Measurements from ENCODE around the gene DIDO1. TPM values are rescaled to one million over a fixed set of nuclear protein-coding genes. Genes with fewer than 3 reads are reported as not detected.

The DIDO1 gene
- total RNA-seq, 2 donors from 2014 or later: 38.5 to 44.1 TPM

DNA sequence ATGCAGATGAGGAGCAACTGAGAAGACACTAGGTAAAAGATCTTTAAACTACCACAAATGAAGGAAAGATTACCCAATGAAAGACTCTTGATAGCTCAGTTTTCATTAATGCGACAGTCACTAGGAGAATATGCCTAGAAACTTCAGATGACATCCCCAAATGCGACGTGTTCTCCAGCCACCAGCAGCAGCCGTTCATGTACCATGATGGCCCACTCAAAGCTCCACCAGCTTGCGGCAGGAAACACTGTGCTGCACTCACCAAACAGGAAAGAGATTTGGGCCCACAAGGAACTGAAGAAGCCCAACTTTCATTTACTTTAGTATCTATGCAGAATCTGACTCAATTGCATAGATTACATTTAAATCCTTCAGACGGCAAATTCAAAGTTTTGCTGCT is 7.5 kb downstream of the DIDO1 start:
- no peak for DNase-seq (ENCODE audit: low spot score)
- intact Hi-C loops (cut with DNase I): no loop called here

DNA sequence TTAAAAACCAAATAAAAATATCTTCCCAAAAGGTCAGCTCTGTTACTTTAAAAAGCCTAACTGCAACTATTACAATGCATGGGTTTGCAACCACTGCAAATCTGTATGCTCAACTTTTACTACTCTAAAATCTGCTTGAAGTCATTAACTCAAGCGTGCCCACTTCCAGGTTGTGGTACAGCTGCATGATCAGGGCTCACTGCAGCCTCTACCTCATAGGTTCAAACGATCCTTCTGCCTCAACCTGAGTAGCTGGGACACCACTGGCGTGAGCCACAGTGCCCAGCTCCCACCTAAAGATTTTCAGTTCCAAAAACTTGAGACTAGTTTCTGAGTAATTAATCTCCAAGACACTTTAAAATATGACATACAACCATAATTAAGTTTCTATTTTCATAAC is 8.2 kb downstream of the DIDO1 start:
- no peak for DNase-seq (ENCODE audit: low spot score)
- intact Hi-C loops (cut with DNase I): no loop called here

- peak; percentile 8 for DNase-seq (ENCODE audit: low spot score)
- intact Hi-C loops (cut with DNase I): no loop called here
Measured at GRCh38 chr20:62917720-62918119, 8.6 kb downstream of the DIDO1 start.

- intact Hi-C loops (cut with DNase I): no loop called here
- peak; percentile 41 for DNase-seq (ENCODE audit: low spot score)
Measured at GRCh38 chr20:62916703-62917476, 9.4 kb downstream of the DIDO1 start.

DNA sequence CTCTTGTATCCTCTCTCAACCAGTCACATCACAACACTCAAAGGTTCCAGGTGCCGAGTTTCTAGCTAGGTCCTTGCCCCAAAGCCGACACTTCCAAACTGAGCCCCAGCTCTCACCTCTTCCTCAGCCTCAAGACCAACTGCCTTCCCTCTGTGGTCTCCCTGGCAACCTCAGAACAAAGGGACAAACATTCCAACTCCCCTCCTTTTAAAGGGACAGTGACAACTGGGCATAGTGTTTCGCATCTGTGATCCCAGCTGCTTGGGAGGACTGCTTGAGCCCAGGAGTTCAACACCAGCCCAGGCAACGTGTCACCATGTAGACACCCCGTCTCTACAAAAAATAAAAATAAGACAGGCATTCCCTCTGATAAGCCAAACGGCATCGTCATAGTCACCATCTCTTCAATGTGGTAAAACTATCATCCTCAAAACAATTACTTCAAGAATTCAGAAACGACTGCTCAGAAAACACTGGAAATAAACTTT is 11.3 kb downstream of the DIDO1 start:
- peak; percentile 50 for DNase-seq (ENCODE audit: low spot score)

DNA sequence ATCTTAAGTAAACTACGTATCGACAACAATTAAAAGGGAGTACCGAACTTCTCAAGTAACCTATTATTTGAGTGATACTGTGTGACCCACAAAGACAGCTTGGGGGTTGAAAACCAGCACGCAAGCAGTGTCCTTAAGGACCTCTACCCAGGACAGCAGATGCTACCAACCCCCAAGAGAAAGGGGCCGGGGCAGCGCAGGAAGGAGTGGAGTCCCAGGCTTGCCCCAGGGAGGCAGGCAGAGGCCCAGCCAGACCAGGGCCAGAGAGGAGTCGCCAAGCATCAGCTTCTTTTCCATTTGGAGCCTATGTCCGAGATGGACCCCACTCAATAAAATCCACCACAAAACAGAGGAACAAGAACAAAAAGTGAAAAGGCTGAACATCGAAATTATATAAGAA is 11.9 kb downstream of the DIDO1 start:
- intact Hi-C loops (cut with DNase I): no loop called here
- peak; percentile 47 for DNase-seq (ENCODE audit: low spot score)

More for the DNA sequence above, 11.3 kb downstream of the DIDO1 start:
- intact Hi-C loops (cut with DNase I): no loop called here

GRCh38 chr20:62913043-62913630 is 13.2 kb downstream of the DIDO1 start:
- intact Hi-C loops (cut with DNase I): no loop called here
- peak; percentile 30 for DNase-seq (ENCODE audit: low spot score)

- no peak for DNase-seq (ENCODE audit: low spot score)
Measured at GRCh38 chr20:62911701-62912280, 14.5 kb downstream of the DIDO1 start.

GRCh38 chr20:62910777-62911497 is 15.4 kb downstream of the DIDO1 start:
- no peak for DNase-seq (ENCODE audit: low spot score)
- intact Hi-C loops (cut with DNase I): no loop called here

More at GRCh38 chr20:62911701-62912280, 14.5 kb downstream of the DIDO1 start:
- intact Hi-C loops (cut with DNase I): no loop called here

GRCh38 chr20:62910217-62910766 is 16.0 kb downstream of the DIDO1 start:
- intact Hi-C loops (cut with DNase I): no loop called here
- DNase-seq (ENCODE audit: low spot score): no peak

DNA sequence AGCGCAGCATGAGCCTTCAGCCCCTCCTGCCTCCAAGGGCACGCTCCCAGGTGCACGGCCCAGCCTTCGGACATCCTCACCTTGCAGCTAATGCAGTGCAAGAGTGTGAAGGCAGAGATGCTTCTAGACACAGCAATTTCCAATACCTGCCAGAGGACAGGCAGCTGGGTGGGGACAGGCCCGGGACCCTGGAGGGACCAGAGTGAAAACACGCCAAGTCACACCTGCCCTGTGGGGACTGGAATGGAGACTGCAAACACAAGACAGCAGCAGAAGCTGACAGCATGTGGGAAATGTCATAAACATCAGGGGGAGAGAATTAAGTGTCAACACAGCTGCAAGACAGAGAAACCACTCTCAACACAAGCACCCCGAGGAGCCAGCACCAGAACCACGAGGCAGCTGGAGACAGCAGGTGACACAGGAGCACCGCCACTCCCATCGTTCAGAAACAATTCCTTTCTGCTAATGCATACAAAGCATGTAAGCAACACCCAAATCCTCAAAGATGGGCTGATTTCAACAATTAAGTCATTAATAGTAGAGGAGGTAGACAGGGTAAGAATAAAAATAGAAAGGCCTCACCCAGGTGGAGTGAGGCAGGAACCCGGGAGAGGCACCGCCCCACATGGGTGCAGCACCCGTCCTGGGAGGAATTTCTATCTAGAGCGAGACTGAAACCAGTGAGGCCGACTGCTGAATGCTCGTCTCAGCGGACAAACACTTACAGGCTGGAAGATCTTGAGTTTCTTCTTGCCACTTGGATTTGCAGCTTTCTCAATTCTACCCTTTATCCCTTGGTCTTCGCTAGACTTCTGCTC is 17.1 kb downstream of the DIDO1 start:
- intact Hi-C loops (cut with DNase I): loop anchor here in 1 of 2 donors (5.0 kb wide), 1 partner anchor 33 kb away; no protein-coding TSS in a partner anchor
- DNase-seq (ENCODE audit: low spot score): no peak

GRCh38 chr20:62907384-62908317 is 18.7 kb downstream of the DIDO1 start:
- peak; percentile 48 for DNase-seq (ENCODE audit: low spot score)
- intact Hi-C loops (cut with DNase I): loop anchor here in 1 of 2 donors (5.0 kb wide), 1 partner anchor 35 kb away; no protein-coding TSS in a partner anchor

- intact Hi-C loops (cut with DNase I): loop anchor here in 1 of 2 donors (5.0 kb wide), 1 partner anchor 35 kb away; no protein-coding TSS in a partner anchor
- DNase-seq (ENCODE audit: low spot score): peak; percentile 70
Measured at GRCh38 chr20:62906647-62907375, 19.5 kb downstream of the DIDO1 start.

- intact Hi-C loops (cut with DNase I): loop anchor here in 1 of 2 donors (5.0 kb wide), 1 partner anchor 36 kb away; no protein-coding TSS in a partner anchor
- peak; percentile 58 for DNase-seq (ENCODE audit: low spot score)
Measured at GRCh38 chr20:62906209-62906608, 20.1 kb downstream of the DIDO1 start.

DNA sequence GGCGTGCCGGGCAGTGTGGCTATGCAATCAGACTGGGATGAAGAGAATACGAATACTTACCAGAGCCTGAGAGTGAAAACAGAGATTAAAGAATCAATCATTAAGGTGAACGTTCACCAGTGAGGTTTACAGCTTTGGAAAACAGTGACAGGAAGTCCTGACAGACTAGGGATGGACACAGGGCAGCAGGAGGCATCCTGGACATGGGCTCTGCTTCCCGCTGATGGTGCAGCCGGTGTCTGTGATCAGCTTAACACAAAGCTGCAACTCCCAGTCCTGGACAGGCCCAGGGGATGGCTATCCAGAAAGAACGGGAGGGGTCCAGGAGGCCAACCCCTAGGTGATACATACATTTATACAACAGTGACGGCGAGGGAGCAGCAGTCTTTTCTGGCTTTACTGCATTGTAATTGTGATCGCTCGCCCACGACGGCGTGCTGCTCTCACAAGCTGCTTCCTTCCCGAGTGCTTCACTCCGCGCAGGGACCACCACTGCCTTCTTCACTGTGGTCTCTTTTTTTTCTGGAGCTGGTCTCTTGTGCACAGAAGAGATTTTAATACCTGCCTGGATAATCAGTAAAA is 20.7 kb downstream of the DIDO1 start:
- peak; percentile 43 for DNase-seq (ENCODE audit: low spot score)
- intact Hi-C loops (cut with DNase I): loop anchor here in 1 of 2 donors (5.0 kb wide), 1 partner anchor 37 kb away; no protein-coding TSS in a partner anchor

GRCh38 chr20:62902926-62903615 is 23.2 kb downstream of the DIDO1 start:
- intact Hi-C loops (cut with DNase I): no loop called here
- peak; percentile 48 for DNase-seq (ENCODE audit: low spot score)
